ENCODE data around the gene ASB2. TPM values are rescaled to one million over a fixed set of nuclear protein-coding genes. Genes with fewer than 3 reads are reported as not detected.

Gene ASB2
- total RNA-seq, 2 donors from 2014 or later, result 10.3 to 17.4 TPM

GRCh38 chr14:94001501-94002396 is 25.4 kb upstream of the ASB2 start:
- Histone ChIP-seq H3K36me3 (no peaks in the 10 kb centered on the region), H3K4me3 (no peak overlapping the region), H3K27ac (no peak overlapping the region), H3K9me3 (no peaks in the 10 kb centered on the region), H3K4me1 (replicated peaks) (no peaks in the 10 kb centered on the region), H3K27me3 (replicated peaks; ENCODE audit: insufficient read depth) (no peaks in the 10 kb centered on the region)
- DNase-seq (ENCODE audit: low spot score), result peak; percentile 47
- intact Hi-C loops (cut with DNase I), result loop anchor here (1.0 to 10.0 kb wide), 2 partner anchors 62 to 217 kb away; partner anchors contain the start of gene PRIMA1
- 43% methylated on average over 26 of the region's 26 CpGs for WGBS
- TF ChIP-seq CTCF (IDR thresholded peaks at IDR 0.05) (peak; percentile 88 to 93 (median 89)), POLR2AphosphoS5 (IDR thresholded peaks at IDR 0.05) (peak; percentile 30), POLR2A (IDR thresholded peaks at IDR 0.05) (no peak)

DNA sequence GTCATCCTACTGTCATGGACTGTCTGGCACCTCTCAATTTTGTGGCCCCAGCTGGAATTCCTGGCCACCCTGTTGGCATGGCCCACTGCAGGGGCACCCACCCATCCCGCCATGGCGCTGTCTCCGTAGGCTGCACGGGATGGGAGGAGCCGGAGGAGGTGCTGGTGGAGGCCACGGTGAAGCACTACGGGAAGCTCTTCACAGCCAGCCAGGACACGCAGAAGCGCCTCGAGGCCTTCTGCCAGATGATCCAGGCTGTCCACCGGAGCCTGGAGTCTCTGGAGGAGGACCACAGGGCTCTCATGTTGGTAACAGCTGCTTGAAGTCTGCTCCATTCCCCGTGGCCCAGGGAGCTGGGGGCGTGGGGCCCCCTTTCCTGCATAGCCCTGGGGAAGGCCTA is 24.6 kb upstream of the ASB2 start:
- H3K36me3 ChIP-seq, result no peaks in the 10 kb centered on the region
- DNase-seq (ENCODE audit: low spot score), result no peak
- no peaks in the 10 kb centered on the region for H3K9me3 ChIP-seq
- H3K27me3 ChIP-seq (replicated peaks; ENCODE audit: insufficient read depth), result no peaks in the 10 kb centered on the region
- intact Hi-C loops (cut with DNase I), result loop anchor here (1.0 to 10.0 kb wide), 2 partner anchors 62 to 216 kb away; partner anchors contain the start of gene PRIMA1
- H3K4me1 ChIP-seq (replicated peaks), result no peaks in the 10 kb centered on the region
- H3K27ac ChIP-seq, result no peak overlapping the region
- TF ChIP-seq POLR2A (IDR thresholded peaks at IDR 0.05) (no peak), POLR2AphosphoS5 (IDR thresholded peaks at IDR 0.05) (no peak), CTCF (IDR thresholded peaks at IDR 0.05) (no peak)
- WGBS, result 46% methylated on average over 13 of the region's 13 CpGs
- no peak overlapping the region for H3K4me3 ChIP-seq

- Histone ChIP-seq H3K27ac (no peak overlapping the region), H3K27me3 (replicated peaks; ENCODE audit: insufficient read depth) (no peaks in the 10 kb centered on the region), H3K9me3 (no peaks in the 10 kb centered on the region), H3K4me3 (no peak overlapping the region), H3K4me1 (replicated peaks) (no peaks in the 10 kb centered on the region), H3K36me3 (no peaks in the 10 kb centered on the region)
- intact Hi-C loops (cut with DNase I), result loop anchor here (10.0 kb wide), 1 partner anchor 215 kb away; the partner anchor contains the start of gene PRIMA1
- 92% methylated on average over 6 of the region's 6 CpGs for WGBS
- no peak for DNase-seq (ENCODE audit: low spot score)
- no peak for TF ChIP-seq POLR2A (IDR thresholded peaks at IDR 0.05)
- no peak for TF ChIP-seq CTCF (IDR thresholded peaks at IDR 0.05)
- TF ChIP-seq POLR2AphosphoS5 (IDR thresholded peaks at IDR 0.05), result no peak
Observed at GRCh38 chr14:94000267-94000666, 23.9 kb upstream of the ASB2 start.

DNA sequence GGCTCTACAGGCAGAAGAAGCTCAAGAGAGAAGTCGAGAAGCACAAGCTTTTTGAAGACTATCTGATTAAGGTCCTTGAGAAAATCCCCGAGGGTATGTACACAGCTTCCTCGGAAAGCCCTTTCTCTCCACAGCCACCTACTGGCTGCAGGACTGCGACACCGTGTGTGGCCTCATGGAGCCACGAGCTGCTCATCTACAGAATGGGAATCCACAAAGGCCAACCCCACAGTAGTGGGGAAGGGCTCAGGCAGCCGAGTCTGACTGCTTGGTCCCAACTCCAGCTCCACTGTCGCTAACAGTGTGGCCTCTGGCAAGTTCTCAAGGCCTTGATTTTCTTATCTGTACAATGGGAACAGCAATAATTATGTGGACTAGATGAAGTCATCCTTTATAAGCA is 23.2 kb upstream of the ASB2 start:
- TF ChIP-seq CTCF (IDR thresholded peaks at IDR 0.05) (no peak), POLR2A (IDR thresholded peaks at IDR 0.05) (no peak), POLR2AphosphoS5 (IDR thresholded peaks at IDR 0.05) (no peak)
- 67% methylated on average over 8 of the region's 8 CpGs for WGBS
- H3K36me3 ChIP-seq, result no peaks in the 10 kb centered on the region
- no peak overlapping the region for H3K4me3 ChIP-seq
- intact Hi-C loops (cut with DNase I), result loop anchor here (10.0 kb wide), 1 partner anchor 345 kb away; no protein-coding TSS in a partner anchor
- no peaks in the 10 kb centered on the region for H3K27me3 ChIP-seq (replicated peaks; ENCODE audit: insufficient read depth)
- H3K9me3 ChIP-seq, result no peaks in the 10 kb centered on the region
- no peak for DNase-seq (ENCODE audit: low spot score)
- no peak overlapping the region for H3K27ac ChIP-seq
- H3K4me1 ChIP-seq (replicated peaks), result no peaks in the 10 kb centered on the region

Data from prostate gland (tissue), 2 donors.